Stromal cell of bone marrow (primary cell): ENCODE data around the gene FAT1.

Experiments
- DNase-seq: peaks from one replicate; pipeline ENCODE4 v3.0.0-alpha.2; 2012; ENCODE audit warnings: low read depth

Gene FAT1

GRCh38 chr4:186569533-186570192 lies 154.0 kb downstream of the FAT1 start:
- no peak for DNase-seq

GRCh38 chr4:186566068-186566467 lies 157.6 kb downstream of the FAT1 start:
- DNase-seq, result no peak

DNA sequence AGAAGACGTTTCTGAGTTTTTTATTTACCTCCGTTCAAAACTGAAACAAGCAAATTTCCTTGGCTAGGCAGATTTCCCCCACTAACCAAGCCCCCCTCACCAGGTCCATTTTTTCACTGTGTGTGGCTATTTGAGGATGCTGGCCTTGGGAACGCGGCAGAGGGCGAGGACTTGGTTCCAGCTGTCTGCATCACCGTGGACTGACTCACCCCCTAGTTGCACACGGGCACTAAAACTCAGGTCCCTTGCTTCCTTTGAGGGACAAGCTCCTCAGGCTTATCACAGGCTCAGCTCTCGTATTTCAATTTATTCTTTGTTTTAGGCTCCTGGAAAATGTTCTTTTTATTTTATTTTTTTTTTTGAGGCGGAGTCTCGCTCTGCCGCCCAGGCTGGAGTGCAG lies 159.9 kb downstream of the FAT1 start:
- DNase-seq, result no peak

- DNase-seq, result no peak
Measured at GRCh38 chr4:186561748-186562147, 161.9 kb downstream of the FAT1 start.

DNA sequence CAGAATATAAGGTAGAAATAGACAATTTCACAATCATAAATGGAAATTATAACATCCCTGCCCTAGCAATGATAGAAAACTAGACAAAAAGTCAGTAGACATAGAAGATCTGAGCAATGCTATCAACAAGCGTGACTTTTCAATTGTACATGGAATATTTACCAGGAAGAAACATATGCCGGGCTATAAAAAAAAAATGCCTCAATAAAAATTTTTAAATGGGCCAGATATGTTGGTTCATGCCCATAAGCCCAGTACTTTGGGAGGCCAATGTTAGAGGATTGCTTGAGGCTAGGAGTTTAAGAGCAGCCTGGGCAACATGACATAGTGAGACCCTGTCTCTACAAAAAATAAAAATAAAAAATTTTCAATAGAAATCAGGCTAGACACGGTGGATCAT lies 163.0 kb downstream of the FAT1 start:
- no peak for DNase-seq

- peak; percentile 47 for DNase-seq
Measured at GRCh38 chr4:186557486-186557885, 166.2 kb downstream of the FAT1 start.

DNA sequence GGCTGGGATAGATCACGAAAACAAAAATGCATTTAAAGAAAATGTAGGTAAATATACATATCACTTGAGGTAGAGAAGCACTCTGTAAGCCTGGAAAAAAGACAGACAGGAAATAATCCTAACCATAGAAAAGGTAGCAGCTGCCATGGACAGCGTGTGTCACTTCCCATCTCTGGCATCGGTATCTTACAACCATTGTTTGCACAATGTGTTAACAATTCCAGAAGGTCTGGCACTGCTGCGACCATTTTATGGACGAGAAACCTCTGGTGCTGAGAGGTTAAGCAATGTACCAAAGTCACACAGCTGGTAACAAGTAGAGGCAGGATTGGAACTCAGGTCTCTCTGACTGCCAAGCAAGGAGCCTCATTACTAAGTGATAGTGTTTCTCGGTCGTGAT lies 166.6 kb downstream of the FAT1 start:
- DNase-seq, result no peak

GRCh38 chr4:186554914-186555827 lies 168.5 kb downstream of the FAT1 start, which contains the start of gene MTNR1A:
TSS of gene MTNR1A (minus strand) at chr4:186555567. CDS start at chr4:186555365, 202 bp downstream.
- DNase-seq, result no peak

- no peak for DNase-seq
Measured at GRCh38 chr4:186554539-186554913, 169.1 kb downstream of the FAT1 start.

- no peak for DNase-seq
Measured at GRCh38 chr4:186553717-186554116, 169.9 kb downstream of the FAT1 start.

GRCh38 chr4:186551849-186552248 lies 171.8 kb downstream of the FAT1 start:
- DNase-seq, result no peak

DNA sequence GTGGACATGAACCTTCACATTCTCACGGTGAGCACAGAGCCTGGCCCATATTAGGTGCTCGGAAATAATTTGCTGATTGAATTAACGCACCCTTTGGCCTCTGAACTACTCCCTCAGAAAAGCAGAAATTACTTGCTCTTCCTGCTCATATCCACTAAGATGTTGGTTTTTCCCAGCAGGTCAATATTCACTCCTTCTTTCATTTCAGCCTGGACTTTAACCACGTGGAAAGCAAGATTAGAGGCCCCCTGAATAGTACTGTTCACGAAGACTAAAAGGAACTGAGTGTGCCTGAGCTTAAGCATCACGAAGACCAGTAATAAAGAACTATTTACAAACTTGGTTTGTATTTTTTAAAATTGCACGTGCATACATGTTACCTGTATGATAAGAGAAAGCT lies 178.2 kb downstream of the FAT1 start:
- DNase-seq, result no peak

GRCh38 chr4:186543206-186543605 lies 180.4 kb downstream of the FAT1 start:
- no peak for DNase-seq

- no peak for DNase-seq
Measured at GRCh38 chr4:186541801-186542200, 181.9 kb downstream of the FAT1 start.

GRCh38 chr4:186537843-186538521 lies 185.7 kb downstream of the FAT1 start:
- no peak for DNase-seq
